Panc1 (cell line): Measurements from ENCODE around the gene RGS6.

ENCODE experiments used
- CTCF ChIP-seq: fragments of 450-650 bp; IDR thresholded peaks from 2 replicates; pipeline ENCODE4 v1.5.1; 2017; ENCODE audit warnings: mild to moderate bottlenecking
- POLR2AphosphoS5 ChIP-seq: IDR thresholded peaks from 2 replicates; pipeline ENCODE4 v1.6.1; 2012; ENCODE audit warnings: mild to moderate bottlenecking, low read depth, low read length, moderate library complexity

DNA sequence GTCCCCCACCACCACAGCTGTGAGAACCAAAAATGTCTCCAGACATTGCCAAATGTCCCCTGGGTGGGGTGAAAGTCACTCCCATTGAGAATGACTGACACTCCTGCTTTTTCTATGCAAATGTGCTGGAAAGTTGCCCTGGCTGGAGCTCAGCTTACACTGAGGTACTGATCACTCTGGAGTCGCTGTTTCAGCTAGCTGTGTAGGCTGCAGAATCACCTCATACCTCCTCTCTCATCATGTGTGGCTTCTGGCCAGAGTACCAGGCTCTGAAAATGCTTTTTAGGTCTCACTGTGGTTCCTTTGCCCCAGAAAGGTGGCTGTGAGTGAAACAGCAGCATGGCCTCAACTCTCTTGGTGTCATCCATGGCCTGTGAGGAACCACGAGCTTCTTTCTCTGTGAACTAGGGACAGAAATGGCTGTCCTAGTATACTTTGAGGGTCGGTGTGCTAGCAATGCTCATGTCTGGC, 547.3 kb downstream of the RGS6 start:
- no peak for TF ChIP-seq CTCF
- no peak for TF ChIP-seq POLR2AphosphoS5
